ENCODE data around the gene SARNP. TPM values are rescaled to one million over a fixed set of nuclear protein-coding genes. Genes with fewer than 3 reads are reported as not detected.

The SARNP gene
- total and polyA plus RNA-seq, 4 donors, result 19.1 to 34.2 (median 25.6) TPM

GRCh38 chr12:55829967-55830600 lies 12.6 kb upstream of the SARNP start:
- peak; percentile 69 for DNase-seq (ENCODE audit: low spot score)
- H3K9ac ChIP-seq (ENCODE audit: low read depth in 1 of 2, low read length in 2 of 2), result peak overlapping the region; percentile 61 to 75
- no peaks in the 10 kb centered on the region for H3K9me3 ChIP-seq (ENCODE audit: control insufficient read depth in 4 of 4, low read length in 3 of 4)
- no peaks in the 10 kb centered on the region for H3K36me3 ChIP-seq (ENCODE audit: control insufficient read depth in 4 of 4, insufficient read depth in 3 of 4, low read depth in 1 of 4, low read length in 3 of 4)
- H3K4me3 ChIP-seq (ENCODE audit: low read depth in 1 of 3, low read length in 3 of 3), result peak overlapping the region; percentile 84 to 95 (median 85)
- peak; percentile 9 to 14 for TF ChIP-seq HNF4A (conservative IDR thresholded peaks at IDR 0.05)
- TF ChIP-seq, protein P1, sequence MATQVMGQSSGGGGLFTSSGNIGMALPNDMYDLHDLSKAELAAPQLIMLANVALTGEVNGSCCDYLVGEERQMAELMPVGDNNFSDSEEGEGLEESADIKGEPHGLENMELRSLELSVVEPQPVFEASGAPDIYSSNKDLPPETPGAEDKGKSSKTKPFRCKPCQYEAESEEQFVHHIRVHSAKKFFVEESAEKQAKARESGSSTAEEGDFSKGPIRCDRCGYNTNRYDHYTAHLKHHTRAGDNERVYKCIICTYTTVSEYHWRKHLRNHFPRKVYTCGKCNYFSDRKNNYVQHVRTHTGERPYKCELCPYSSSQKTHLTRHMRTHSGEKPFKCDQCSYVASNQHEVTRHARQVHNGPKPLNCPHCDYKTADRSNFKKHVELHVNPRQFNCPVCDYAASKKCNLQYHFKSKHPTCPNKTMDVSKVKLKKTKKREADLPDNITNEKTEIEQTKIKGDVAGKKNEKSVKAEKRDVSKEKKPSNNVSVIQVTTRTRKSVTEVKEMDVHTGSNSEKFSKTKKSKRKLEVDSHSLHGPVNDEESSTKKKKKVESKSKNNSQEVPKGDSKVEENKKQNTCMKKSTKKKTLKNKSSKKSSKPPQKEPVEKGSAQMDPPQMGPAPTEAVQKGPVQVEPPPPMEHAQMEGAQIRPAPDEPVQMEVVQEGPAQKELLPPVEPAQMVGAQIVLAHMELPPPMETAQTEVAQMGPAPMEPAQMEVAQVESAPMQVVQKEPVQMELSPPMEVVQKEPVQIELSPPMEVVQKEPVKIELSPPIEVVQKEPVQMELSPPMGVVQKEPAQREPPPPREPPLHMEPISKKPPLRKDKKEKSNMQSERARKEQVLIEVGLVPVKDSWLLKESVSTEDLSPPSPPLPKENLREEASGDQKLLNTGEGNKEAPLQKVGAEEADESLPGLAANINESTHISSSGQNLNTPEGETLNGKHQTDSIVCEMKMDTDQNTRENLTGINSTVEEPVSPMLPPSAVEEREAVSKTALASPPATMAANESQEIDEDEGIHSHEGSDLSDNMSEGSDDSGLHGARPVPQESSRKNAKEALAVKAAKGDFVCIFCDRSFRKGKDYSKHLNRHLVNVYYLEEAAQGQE (IDR thresholded peaks at IDR 0.05), result no peak
- no peak for TF ChIP-seq SP1 (IDR thresholded peaks at IDR 0.05)
- peaks cover 8 to 40% (median 23%) of the 10 kb centered on the region in 4 donors for H3K4me1 ChIP-seq (ENCODE audit: control insufficient read depth in 4 of 4, insufficient read depth in 4 of 4, low read length in 3 of 4)
- H3K27ac ChIP-seq (ENCODE audit: low read depth in 1 of 2, low read length in 2 of 2), result peak overlapping the region; percentile 93 to 94
- no peaks in the 10 kb centered on the region for H3K27me3 ChIP-seq (ENCODE audit: control insufficient read depth in 4 of 4, insufficient read depth in 4 of 4, low read length in 3 of 4)
- WGBS, result 1% methylated on average over 37 of the region's 37 CpGs

DNA sequence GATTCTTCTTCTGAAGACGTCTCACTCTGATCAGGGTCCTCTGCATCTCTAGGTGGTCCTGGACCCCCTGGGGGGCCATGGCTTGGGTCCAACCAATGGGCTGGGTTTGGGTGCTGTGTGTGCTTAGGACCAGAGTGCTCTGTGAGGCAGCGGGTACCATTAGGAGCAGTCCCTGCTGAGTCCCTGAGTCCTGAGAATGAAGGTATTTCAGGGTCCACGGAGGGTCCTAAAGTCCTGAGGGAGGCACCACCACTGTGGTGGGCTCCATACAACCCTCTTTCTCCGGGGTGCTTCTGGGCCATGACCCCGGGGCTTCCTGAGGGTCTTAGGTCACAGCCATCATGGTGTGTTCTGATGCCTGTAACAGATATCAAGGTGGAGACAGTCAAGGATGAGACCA lies 10.8 kb upstream of the SARNP start:
- TF ChIP-seq FOXA1 (IDR thresholded peaks at IDR 0.05) (no peak), TAF1 (conservative IDR thresholded peaks at IDR 0.05) (no peak), FOXA2 (IDR thresholded peaks at IDR 0.05) (no peak), SP1 (IDR thresholded peaks at IDR 0.05) (no peak), ZBTB33 (IDR thresholded peaks at IDR 0.05) (no peak)
- no peak for DNase-seq (ENCODE audit: low spot score)
- 92% methylated on average over 5 of the region's 5 CpGs for WGBS
- Histone ChIP-seq H3K27ac (ENCODE audit: low read depth in 1 of 2, low read length in 2 of 2) (peak overlapping the region in 1 of 2 donors; percentile 45), H3K9me3 (ENCODE audit: control insufficient read depth in 4 of 4, low read length in 3 of 4) (no peaks in the 10 kb centered on the region), H3K4me1 (ENCODE audit: control insufficient read depth in 4 of 4, insufficient read depth in 4 of 4, low read length in 3 of 4) (peaks cover 9 to 47% (median 30%) of the 10 kb centered on the region in 4 donors), H3K27me3 (ENCODE audit: control insufficient read depth in 4 of 4, insufficient read depth in 4 of 4, low read length in 3 of 4) (no peaks in the 10 kb centered on the region), H3K36me3 (ENCODE audit: control insufficient read depth in 4 of 4, insufficient read depth in 3 of 4, low read depth in 1 of 4, low read length in 3 of 4) (no peaks in the 10 kb centered on the region), H3K4me3 (ENCODE audit: low read depth in 1 of 3, low read length in 3 of 3) (peak overlapping the region in 1 of 3 donors; percentile 62), H3K9ac (ENCODE audit: low read depth in 1 of 2, low read length in 2 of 2) (no peak overlapping the region)

- Histone ChIP-seq H3K36me3 (ENCODE audit: control insufficient read depth in 4 of 4, insufficient read depth in 3 of 4, low read depth in 1 of 4, low read length in 3 of 4) (peaks cover 0 to 2% (median under 1%) of the 10 kb centered on the region in 4 donors), H3K4me1 (ENCODE audit: control insufficient read depth in 4 of 4, insufficient read depth in 4 of 4, low read length in 3 of 4) (peaks cover 9 to 52% (median 36%) of the 10 kb centered on the region in 4 donors), H3K27ac (ENCODE audit: low read depth in 1 of 2, low read length in 2 of 2) (no peak overlapping the region), H3K9ac (ENCODE audit: low read depth in 1 of 2, low read length in 2 of 2) (no peak overlapping the region), H3K9me3 (ENCODE audit: control insufficient read depth in 4 of 4, low read length in 3 of 4) (no peaks in the 10 kb centered on the region), H3K4me3 (ENCODE audit: low read depth in 1 of 3, low read length in 3 of 3) (no peak overlapping the region), H3K27me3 (ENCODE audit: control insufficient read depth in 4 of 4, insufficient read depth in 4 of 4, low read length in 3 of 4) (no peaks in the 10 kb centered on the region)
- DNase-seq (ENCODE audit: low spot score), result no peak
- 93% methylated on average over 15 of the region's 15 CpGs for WGBS
- TF ChIP-seq, protein P1 (IDR thresholded peaks at IDR 0.05), result no peak
- TF ChIP-seq FOXA2 (IDR thresholded peaks at IDR 0.05) (no peak), NR2F2 (IDR thresholded peaks at IDR 0.05) (no peak), ZBTB33 (IDR thresholded peaks at IDR 0.05) (no peak), RXRA (IDR thresholded peaks at IDR 0.05) (no peak), SP1 (IDR thresholded peaks at IDR 0.05) (no peak), TAF1 (conservative IDR thresholded peaks at IDR 0.05) (no peak), FOXA1 (IDR thresholded peaks at IDR 0.05) (no peak), RAD21 (IDR thresholded peaks at IDR 0.05) (no peak), GABPA (IDR thresholded peaks at IDR 0.05 in 1 of 2, conservative IDR thresholded peaks at IDR 0.05 in 1 of 2) (no peak), JUND (IDR thresholded peaks at IDR 0.05) (no peak)
- TF ChIP-seq, protein P2, sequence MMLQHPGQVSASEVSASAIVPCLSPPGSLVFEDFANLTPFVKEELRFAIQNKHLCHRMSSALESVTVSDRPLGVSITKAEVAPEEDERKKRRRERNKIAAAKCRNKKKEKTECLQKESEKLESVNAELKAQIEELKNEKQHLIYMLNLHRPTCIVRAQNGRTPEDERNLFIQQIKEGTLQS (IDR thresholded peaks at IDR 0.05), result no peak
- TF ChIP-seq, protein P3, sequence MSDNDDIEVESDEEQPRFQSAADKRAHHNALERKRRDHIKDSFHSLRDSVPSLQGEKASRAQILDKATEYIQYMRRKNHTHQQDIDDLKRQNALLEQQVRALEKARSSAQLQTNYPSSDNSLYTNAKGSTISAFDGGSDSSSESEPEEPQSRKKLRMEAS (IDR thresholded peaks at IDR 0.05), result no peak
These were observed 10.3 kb upstream of the SARNP start for GRCh38 chr12:55827806-55828205.
